ENCODE data around the gene LSM3. TPM values are rescaled to one million over a fixed set of nuclear protein-coding genes. Genes with fewer than 3 reads are reported as not detected.

LSM3 gene
- total and polyA plus RNA-seq, 11 donors: 11.6 to 15.9 (median 13.7) TPM

- peaks cover 0 to 59% (median 32%) of the 10 kb centered on the region in 12 donors for H3K4me1 ChIP-seq
- no peak for TF ChIP-seq POLR2A (IDR thresholded peaks at IDR 0.05)
- TF ChIP-seq CTCF (IDR thresholded peaks at IDR 0.05): no peak
- ATAC-seq: no peak
- DNase-seq: peak in 2 of 5 donors; percentile 5 to 12
- 84 to 94% (median 88%) methylated on average over 4 to 5 of the region's 5 CpGs for WGBS, 4 donors
- peak overlapping the region in 1 of 12 donors; percentile 20 for H3K27ac ChIP-seq
- no peaks in the 10 kb centered on the region for H3K9me3 ChIP-seq
- intact Hi-C loops (cut with DNase I): loop anchor here in 1 of 10 donors (10.0 kb wide), 1 partner anchor 492 kb away; no protein-coding TSS in a partner anchor
- H3K36me3 ChIP-seq: peaks cover 0 to 73% (median 51%) of the 10 kb centered on the region in 9 donors
- H3K27me3 ChIP-seq: no peaks in the 10 kb centered on the region
- no peak overlapping the region for H3K4me3 ChIP-seq
Measured at GRCh38 chr3:14147066-14147435, 31.6 kb upstream of the LSM3 start.

- 80 to 85% (median 84%) methylated on average over 12 of the region's 12 CpGs for WGBS, 4 donors
- Histone ChIP-seq H3K4me1 (peaks cover 0 to 53% (median 30%) of the 10 kb centered on the region in 12 donors), H3K9me3 (no peaks in the 10 kb centered on the region), H3K4me3 (no peak overlapping the region), H3K27ac (peak overlapping the region in 1 of 12 donors; percentile 20), H3K36me3 (peaks cover 0 to 73% (median 53%) of the 10 kb centered on the region in 9 donors), H3K27me3 (no peaks in the 10 kb centered on the region)
- ATAC-seq (no peak), DNase-seq (peak in 1 of 5 donors; percentile 18)
- TF ChIP-seq POLR2A (IDR thresholded peaks at IDR 0.05) (no peak), CTCF (IDR thresholded peaks at IDR 0.05) (no peak)
- intact Hi-C loops (cut with DNase I): loop anchor here in 1 of 10 donors (10.0 kb wide), 1 partner anchor 493 kb away; no protein-coding TSS in a partner anchor
Measured at GRCh38 chr3:14147617-14148016, 31.0 kb upstream of the LSM3 start.

GRCh38 chr3:14148041-14148985, 30.3 kb upstream of the LSM3 start:
- TF ChIP-seq CTCF (IDR thresholded peaks at IDR 0.05) (no peak), POLR2A (IDR thresholded peaks at IDR 0.05) (no peak)
- no peaks in the 10 kb centered on the region for H3K27me3 ChIP-seq
- H3K4me3 ChIP-seq: no peak overlapping the region
- peaks cover 0 to 75% (median 60%) of the 10 kb centered on the region in 9 donors for H3K36me3 ChIP-seq
- 83 to 89% (median 88%) methylated on average over 17 to 28 of the region's 28 CpGs for WGBS, 4 donors
- H3K9me3 ChIP-seq: no peaks in the 10 kb centered on the region
- DNase-seq (peak in 1 of 5 donors; percentile 19), ATAC-seq (no peak)
- intact Hi-C loops (cut with DNase I): loop anchor here in 1 of 10 donors (10.0 kb wide), 1 partner anchor 494 kb away; no protein-coding TSS in a partner anchor
- peak overlapping the region in 1 of 12 donors; percentile 20 for H3K27ac ChIP-seq
- peaks cover 0 to 46% (median 24%) of the 10 kb centered on the region in 12 donors for H3K4me1 ChIP-seq

- TF ChIP-seq CTCF (IDR thresholded peaks at IDR 0.05) (no peak), POLR2A (IDR thresholded peaks at IDR 0.05) (no peak)
- intact Hi-C loops (cut with DNase I): no loop called here
- WGBS, 4 donors: 91 to 97% (median 97%) methylated on average over 9 of the region's 9 CpGs
- no peak for ATAC-seq
- peak in 1 of 5 donors; percentile 9 for DNase-seq
- H3K4me1 ChIP-seq: peaks cover 0 to 28% (median 7%) of the 10 kb centered on the region in 12 donors
- peaks cover 0 to 91% (median 75%) of the 10 kb centered on the region in 9 donors for H3K36me3 ChIP-seq
- no peak overlapping the region for H3K27ac ChIP-seq
- H3K9me3 ChIP-seq: no peaks in the 10 kb centered on the region
- no peak overlapping the region for H3K4me3 ChIP-seq
- H3K27me3 ChIP-seq: no peaks in the 10 kb centered on the region
Measured at GRCh38 chr3:14150078-14150477, 28.5 kb upstream of the LSM3 start.

Data from heart left ventricle (tissue), 16 donors.